NOMO-1 treated with dmso at 0.1 percent for 144 hours (cell line): ENCODE results near the gene OR5D18.
"Not testable (repeated sequence)": the region's sequence is repeated elsewhere in the genome, so short reads cannot be mapped to it uniquely, and the experiment has no call there.

Source experiments
- DNase-seq: peaks from one replicate; lab custom pipeline; 2025; ENCODE audit not compliant: unreplicated experiment; lab: John Stamatoyannopoulos, UW

Gene OR5D18

DNA sequence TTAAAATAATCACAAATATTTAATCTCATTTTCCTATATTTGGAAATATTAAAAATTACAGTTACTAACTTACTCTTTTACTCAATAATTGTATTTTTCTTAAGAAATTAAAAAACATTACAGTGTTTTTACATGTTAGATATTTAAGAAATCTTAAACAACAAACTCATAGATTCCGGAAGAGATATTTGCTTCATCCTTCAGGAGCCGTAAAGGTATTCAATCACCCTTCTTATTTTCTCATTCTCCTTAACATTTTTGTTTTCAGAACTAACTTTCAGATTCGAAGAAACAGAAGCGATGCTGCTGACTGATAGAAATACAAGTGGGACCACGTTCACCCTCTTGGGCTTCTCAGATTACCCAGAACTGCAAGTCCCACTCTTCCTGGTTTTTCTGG, at the start of gene OR5D18:
Gene OR5D18, plus strand, starts transcription at position 301 of the 400 bp plus-strand sequence. Its CDS starts 0 bp downstream, at position 301.
- no peak for DNase-seq

DNA sequence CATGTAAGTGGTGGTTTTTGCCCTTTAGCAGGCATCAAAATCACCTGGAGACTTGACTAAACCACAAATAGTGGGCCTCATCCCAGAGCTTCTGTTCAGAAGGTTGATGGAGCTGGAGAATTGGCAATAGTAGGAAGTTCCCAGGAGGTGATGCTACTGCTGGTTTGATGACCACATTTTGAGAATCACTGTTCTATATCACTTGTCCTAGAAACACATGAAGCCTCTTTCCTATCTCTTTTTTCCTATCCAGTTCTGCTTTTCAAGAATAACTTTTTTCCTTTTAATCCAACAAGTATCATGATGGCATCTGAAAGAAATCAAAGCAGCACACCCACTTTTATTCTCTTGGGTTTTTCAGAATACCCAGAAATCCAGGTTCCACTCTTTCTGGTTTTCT, 46.3 kb upstream of the OR5D18 start, which contains the start of gene OR5D13:
Gene OR5D13, plus strand, starts transcription at position 301 of the 400 bp plus-strand sequence. Its CDS starts 0 bp downstream, at position 301.
- no peak for DNase-seq

DNA sequence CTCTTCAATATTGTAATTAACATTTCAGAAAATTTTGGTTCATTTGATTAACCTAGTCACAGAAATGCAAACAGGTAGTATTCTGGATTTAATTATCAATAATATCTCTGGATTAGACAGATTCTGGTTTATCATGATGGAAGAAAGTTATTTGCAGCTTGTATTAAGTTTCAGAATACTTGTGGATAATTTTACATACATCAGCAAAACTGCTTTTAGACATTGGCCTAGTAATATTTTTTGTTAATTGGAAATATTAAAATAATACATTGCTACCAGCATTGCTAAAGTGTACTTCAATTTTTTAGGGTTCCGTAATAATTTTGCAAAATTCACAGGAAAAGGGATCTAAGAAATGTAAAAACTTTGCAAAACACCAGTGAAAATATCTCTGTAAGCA, 27.8 kb upstream of the OR5D18 start:
- DNase-seq: no peak

DNA sequence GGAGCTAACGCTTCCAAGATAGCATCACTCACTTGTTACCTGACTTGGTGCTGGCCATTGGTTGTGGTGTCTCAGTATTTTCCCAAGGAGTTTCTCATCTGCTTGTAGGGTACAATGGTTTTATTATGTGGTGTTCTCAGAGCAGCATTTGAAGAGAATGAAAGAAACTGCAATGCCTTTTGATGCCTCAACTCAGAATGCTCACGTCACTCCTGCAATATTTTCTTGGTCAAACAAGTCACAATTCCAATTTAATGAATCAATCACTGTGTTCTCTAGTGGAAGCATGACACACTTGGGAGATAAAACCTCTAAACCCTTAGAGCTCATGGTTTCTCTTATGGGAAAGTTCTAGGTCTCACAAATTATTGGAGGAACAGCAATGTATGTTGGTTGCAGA, 26.1 kb upstream of the OR5D18 start:
- DNase-seq: no peak

DNA sequence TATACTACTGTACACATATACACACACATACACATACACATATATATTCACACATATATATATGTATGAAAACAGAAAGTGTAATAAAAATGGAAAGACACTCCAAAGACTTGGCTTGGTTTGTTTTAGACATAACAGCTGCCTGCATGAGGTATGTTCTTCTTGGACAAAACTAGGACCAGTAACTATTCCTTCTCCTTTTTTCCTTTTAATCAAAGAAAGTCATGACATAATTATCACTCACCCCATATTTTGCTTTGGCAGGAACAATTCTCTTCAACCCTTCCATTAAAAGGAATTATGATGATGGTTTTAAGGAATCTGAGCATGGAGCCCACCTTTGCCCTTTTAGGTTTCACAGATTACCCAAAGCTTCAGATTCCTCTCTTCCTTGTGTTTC, 24.2 kb upstream of the OR5D18 start, which contains the start of gene OR5D14:
Gene OR5D14, plus strand, starts transcription at position 301 of the 400 bp plus-strand sequence. Its CDS starts 0 bp downstream, at position 301.
- DNase-seq: no peak

DNA sequence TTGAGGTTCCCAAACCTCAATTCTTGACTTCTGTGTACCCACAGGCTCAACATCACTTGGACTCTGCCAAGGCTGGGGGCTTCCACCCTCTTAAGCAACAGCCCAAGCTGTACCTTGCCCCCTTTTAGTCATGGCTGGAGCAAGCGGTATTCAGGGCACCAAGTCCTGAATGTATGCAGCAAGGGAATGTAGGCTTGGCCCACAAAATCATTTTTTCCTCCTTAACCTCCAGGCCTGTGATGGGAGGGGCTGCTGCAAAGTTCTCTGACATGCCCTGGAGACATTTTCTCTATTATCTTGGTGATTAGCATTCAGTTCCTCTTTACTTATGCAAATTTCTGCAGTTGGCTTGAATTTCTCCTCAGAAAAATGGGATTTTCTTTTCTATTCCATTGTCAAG, 13.2 kb upstream of the OR5D18 start:
- DNase-seq: no peak

DNA sequence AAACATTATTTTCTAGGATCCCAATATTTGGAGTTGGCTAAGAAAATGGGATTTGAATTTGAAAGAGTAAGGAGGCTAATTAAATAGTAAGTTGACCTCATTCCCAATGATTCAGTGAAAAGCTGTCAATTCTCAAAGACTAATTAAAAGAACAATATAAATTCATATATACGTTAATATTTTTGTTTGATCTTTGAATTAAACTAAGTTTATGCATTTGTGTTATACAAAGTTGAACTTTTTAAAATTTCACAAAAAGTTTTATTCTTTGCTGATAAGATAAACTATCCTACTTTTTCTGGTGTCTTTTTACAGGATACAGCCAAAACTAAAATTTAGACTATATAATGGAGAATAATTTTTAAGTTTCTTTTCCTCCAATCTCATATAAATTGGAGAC, 8.4 kb upstream of the OR5D18 start, which contains the start of gene OR5L1:
Gene OR5L1, plus strand, starts transcription at position 301 of the 400 bp plus-strand sequence. CDS start 100 bp downstream, outside the sequence.
- DNase-seq: no peak

DNA sequence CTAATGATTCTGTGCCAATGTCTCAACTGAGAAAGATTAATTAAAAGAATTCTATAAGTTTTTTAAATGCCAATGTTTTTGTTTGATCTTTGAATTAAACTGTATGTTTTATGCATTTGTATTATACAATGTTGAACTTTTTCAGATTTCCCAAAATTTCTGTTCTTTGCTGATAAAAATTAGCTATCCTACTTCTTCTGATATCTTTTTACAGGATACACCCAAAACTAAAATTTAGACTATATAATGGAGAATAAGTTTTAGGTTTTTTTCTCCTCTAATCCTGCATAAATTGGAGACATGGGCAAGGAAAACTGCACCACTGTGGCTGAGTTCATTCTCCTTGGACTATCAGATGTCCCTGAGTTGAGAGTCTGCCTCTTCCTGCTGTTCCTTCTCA, 7.5 kb downstream of the OR5D18 start, which contains the start of gene OR5L2:
Gene OR5L2, plus strand, starts transcription at position 301 of the 400 bp plus-strand sequence. Its CDS starts 0 bp downstream, at position 301.
- no peak for DNase-seq

DNA sequence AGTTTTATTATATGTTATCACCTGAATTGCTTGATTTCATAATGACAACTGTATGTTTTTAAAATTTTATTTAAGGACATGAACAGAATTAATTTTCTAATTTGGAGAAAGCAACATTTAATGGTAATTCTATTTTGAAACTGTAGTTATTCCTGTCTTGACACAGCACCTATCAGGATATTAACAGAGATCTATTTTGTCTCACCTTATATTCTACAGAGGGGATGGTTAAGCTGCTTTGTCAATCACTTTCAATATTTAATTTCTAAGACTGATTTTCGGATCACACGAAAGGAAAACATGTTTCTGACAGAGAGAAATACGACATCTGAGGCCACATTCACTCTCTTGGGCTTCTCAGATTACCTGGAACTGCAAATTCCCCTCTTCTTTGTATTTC, 19.0 kb downstream of the OR5D18 start, which contains the start of gene OR5D16:
Gene OR5D16, plus strand, starts transcription at position 301 of the 400 bp plus-strand sequence. Its CDS starts 0 bp downstream, at position 301.
- DNase-seq: no peak

DNA sequence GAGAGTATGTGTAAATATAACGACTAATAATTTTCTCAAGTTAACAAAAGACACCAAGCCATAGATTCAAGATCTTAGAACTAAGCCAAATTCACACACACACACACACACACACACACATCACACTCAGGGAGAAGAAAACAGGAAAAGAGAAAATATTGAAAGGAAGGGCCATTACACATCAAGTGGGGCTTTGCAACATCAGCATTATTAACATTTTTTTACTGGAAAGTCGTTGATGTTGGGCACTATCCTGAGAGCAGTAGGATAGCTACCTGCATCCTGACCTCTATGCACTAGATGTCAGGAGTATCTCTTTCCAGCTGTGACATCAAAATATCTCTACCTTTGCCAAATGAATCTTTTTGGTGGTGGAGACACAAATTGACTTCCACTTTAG, 28.0 kb downstream of the OR5D18 start:
- no peak for DNase-seq

DNA sequence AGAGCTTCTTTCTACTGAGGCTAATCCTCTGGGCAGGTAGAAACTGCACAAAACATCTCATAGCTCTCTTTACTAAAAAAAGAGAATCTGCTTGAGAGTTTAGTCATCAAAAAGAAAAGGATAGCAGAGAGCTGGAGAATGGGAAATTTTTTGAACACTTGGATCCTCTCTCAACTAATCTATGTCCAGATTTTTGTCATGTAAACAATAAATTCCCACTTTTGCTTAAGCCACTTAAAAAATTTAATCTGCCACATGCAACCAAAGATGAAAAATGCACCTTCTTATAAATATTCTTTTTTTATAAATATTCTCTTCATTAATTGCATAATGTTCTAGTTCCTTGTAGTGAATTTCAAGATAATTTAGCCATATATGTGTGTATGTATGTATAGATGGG, 29.6 kb downstream of the OR5D18 start:
- DNase-seq: no peak

DNA sequence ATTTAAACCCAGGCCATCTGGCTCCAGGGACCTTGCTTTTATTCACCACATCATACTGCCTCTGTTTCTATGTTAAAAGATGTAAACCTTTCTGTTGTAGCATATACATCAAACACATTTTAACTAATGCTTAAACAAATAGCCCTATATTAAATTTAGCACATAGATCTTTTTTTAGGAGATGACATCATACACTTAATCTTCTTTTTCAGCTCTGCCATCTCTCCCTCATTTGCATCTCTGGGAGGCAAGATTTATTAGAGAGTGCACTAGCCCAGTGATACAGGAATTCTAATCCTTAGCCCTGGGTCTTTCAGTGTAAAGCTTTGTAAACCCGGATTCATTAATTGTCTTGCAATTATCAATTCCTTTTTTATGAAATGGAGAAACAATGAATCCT, 32.7 kb downstream of the OR5D18 start:
- no peak for DNase-seq

DNA sequence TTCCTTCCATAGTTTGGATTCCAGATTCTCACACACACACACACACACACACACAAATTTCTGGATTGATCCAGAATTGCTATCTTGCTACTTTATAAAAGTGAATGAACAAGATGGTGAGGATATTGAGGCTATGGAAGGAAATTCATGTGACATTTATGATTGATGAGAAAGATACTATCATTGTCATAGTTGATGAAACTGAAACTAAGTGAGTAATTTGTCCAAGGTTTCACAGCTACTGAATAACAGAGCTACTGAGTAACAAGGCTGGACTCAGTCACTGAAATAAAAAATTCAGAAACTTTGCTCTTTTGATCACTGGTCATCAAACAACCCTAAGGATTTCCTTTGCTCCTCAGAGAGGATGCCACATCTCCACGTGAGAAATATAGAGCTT, 35.3 kb downstream of the OR5D18 start:
- DNase-seq: no peak

DNA sequence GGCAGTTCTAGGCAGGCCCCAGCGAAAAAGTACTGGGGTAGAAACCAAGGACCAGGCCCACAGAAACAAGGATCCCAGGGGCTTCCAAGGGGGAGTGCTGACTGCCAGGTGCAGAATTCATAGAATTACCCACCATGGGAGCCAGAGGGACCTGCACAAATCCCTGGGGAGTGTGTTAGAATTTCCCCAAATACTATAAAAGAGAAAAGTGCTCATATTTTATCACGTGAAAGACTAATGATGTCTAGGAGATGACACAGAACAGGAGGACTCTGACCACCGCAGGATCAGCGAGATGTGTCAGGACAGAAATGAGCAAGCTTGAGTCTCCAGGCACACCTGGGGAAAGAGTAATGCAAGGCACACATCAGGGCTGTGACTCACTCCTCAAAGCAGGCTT, 47.9 kb downstream of the OR5D18 start:
- DNase-seq: not testable (repeated sequence)
